RPMI8226 (cell line): Measurements from ENCODE around the gene DDX5.

Source experiments
- DNase-seq: peaks from one replicate; pipeline ENCODE4 v3.0.0-alpha.2; 2015

The DDX5 gene

GRCh38 chr17:64506201-64506575 lies at the start of gene DDX5:
TSS of gene DDX5 (minus strand) at chr17:64506289. CDS start at chr17:64506119, 170 bp downstream.
- DNase-seq: peak; percentile 99

- DNase-seq: no peak
These were observed 49.2 kb upstream of the DDX5 start for GRCh38 chr17:64555281-64555680.

GRCh38 chr17:64554028-64554637 lies 48.0 kb upstream of the DDX5 start:
- no peak for DNase-seq

- no peak for DNase-seq
These were observed 45.4 kb upstream of the DDX5 start for GRCh38 chr17:64551461-64551860.

GRCh38 chr17:64547319-64547718 lies 41.2 kb upstream of the DDX5 start:
- no peak for DNase-seq

GRCh38 chr17:64546716-64547115 lies 40.6 kb upstream of the DDX5 start:
- DNase-seq: no peak

GRCh38 chr17:64544742-64545141 lies 38.7 kb upstream of the DDX5 start:
- no peak for DNase-seq

- no peak for DNase-seq
These were observed 34.2 kb upstream of the DDX5 start for GRCh38 chr17:64540118-64540776.

GRCh38 chr17:64538508-64539130 lies 32.5 kb upstream of the DDX5 start:
- no peak for DNase-seq

- DNase-seq: no peak
These were observed 31.4 kb upstream of the DDX5 start for GRCh38 chr17:64537488-64537887.

- no peak for DNase-seq
These were observed 30.8 kb upstream of the DDX5 start for GRCh38 chr17:64536913-64537312.

- DNase-seq: no peak
These were observed 29.3 kb upstream of the DDX5 start for GRCh38 chr17:64535357-64535756.

- peak; percentile 16 for DNase-seq
These were observed 28.1 kb upstream of the DDX5 start for GRCh38 chr17:64534187-64534586.

GRCh38 chr17:64533784-64534183 lies 27.7 kb upstream of the DDX5 start:
- DNase-seq: no peak

GRCh38 chr17:64532409-64532808 lies 26.3 kb upstream of the DDX5 start:
- no peak for DNase-seq

- DNase-seq: no peak
These were observed 25.9 kb upstream of the DDX5 start for GRCh38 chr17:64531955-64532371.

GRCh38 chr17:64529221-64529620 lies 23.1 kb upstream of the DDX5 start:
- no peak for DNase-seq

GRCh38 chr17:64527914-64528313 lies 21.8 kb upstream of the DDX5 start:
- no peak for DNase-seq

GRCh38 chr17:64520359-64520758 lies 14.3 kb upstream of the DDX5 start:
- DNase-seq: no peak

- DNase-seq: no peak
These were observed 13.5 kb upstream of the DDX5 start for GRCh38 chr17:64519601-64520000.

GRCh38 chr17:64515829-64516228 lies 9.7 kb upstream of the DDX5 start:
- DNase-seq: no peak

GRCh38 chr17:64515419-64515818 lies 9.3 kb upstream of the DDX5 start:
- DNase-seq: no peak

GRCh38 chr17:64509179-64509578 lies 3.1 kb upstream of the DDX5 start:
- DNase-seq: no peak

GRCh38 chr17:64508683-64509082 lies 2.6 kb upstream of the DDX5 start:
- DNase-seq: no peak

- peak; percentile 70 for DNase-seq
These were observed 1.3 kb upstream of the DDX5 start for GRCh38 chr17:64507413-64507782.
